Uterus (tissue), 4 donors: ENCODE results near the gene MCM8. TPM values are rescaled to one million over a fixed set of nuclear protein-coding genes. Genes with fewer than 3 reads are reported as not detected.

Source experiments
- DNase-seq, 2 donors: peaks; one replicate each; pipeline ENCODE4 v3.0.0-alpha.2; 2019 to 2020
- H3K27ac ChIP-seq, 2 donors: fragments of 200-600 bp; sonication (generic); 1 replicate in 1 of 2; 2 replicates in 1 of 2; pipeline ENCODE4 v1.5.1; 2016 to 2018
- H3K27me3 ChIP-seq, 2 donors: fragments of 200-600 bp; sonication (generic); one replicate each; pipeline ENCODE4 v1.5.1; 2018 to 2019; ENCODE audit warnings: control low read depth in 1 of 2
- H3K36me3 ChIP-seq, 2 donors: fragments of 200-600 bp; sonication (generic); one replicate each; pipeline ENCODE4 v1.5.1; 2019; ENCODE audit warnings: control low read depth in 1 of 2
- H3K4me1 ChIP-seq, 2 donors: fragments of 200-600 bp; sonication (generic); one replicate each; pipeline ENCODE4 v1.5.1; 2018 to 2019; ENCODE audit warnings: control low read depth in 1 of 2
- H3K4me3 ChIP-seq, 2 donors: fragments of 200-600 bp; sonication (generic); 1 replicate in 1 of 2; 2 replicates in 1 of 2; pipeline ENCODE4 v1.5.1; 2018 to 2019; ENCODE audit warnings: mild to moderate bottlenecking in 1 of 2
- H3K9me3 ChIP-seq, 2 donors: fragments of 200-600 bp; sonication (generic); one replicate each; pipeline ENCODE4 v1.5.1; 2019; ENCODE audit warnings: control low read depth in 1 of 2
- POLR2A ChIP-seq, 2 donors: fragments of 450-650 bp; IDR thresholded peaks; one replicate each; pipeline ENCODE4 v1.6.1; 2016; ENCODE audit warnings: antibody characterized with exemption in 2 of 2, mild to moderate bottlenecking in 1 of 2, moderate library complexity in 1 of 2
- intact Hi-C: fragments of 100-400 bp; cut with DNase I; formaldehyde crosslinking; loops from one replicate; pipeline ENCODE4 v1.15.1; 2023; ENCODE audit warnings: low total_unique reads
- total RNA-seq, 4 donors: library from RNA; depleted of rRNA in 3 of 4; stranded (reverse); fragments of >200 nt in 3 of 4; gene quantifications; one replicate each; pipeline versions ENCODE4 v1.1.0 to v1.2.4, GENCODE V29; 2014 to 2023
- TF ChIP-seq, protein P1 (sequence below), 4 experiments: fragments of 200-600 bp in 2 of 4; fragments of 450-650 bp in 2 of 4; sonication (generic) in 2 of 4; IDR thresholded peaks; one replicate each; pipeline ENCODE4 v1.5.1; 2016 to 2019; ENCODE audit warnings: antibody characterized with exemption in 4 of 4, mild to moderate bottlenecking in 2 of 4, moderate library complexity in 1 of 4
- donor health status: DM: yes; HTN: yes; CAD: no.

MCM8 gene
- total RNA-seq, 4 donors from 2014 or later = 3.8 to 10.9 (median 8.7) TPM

DNA sequence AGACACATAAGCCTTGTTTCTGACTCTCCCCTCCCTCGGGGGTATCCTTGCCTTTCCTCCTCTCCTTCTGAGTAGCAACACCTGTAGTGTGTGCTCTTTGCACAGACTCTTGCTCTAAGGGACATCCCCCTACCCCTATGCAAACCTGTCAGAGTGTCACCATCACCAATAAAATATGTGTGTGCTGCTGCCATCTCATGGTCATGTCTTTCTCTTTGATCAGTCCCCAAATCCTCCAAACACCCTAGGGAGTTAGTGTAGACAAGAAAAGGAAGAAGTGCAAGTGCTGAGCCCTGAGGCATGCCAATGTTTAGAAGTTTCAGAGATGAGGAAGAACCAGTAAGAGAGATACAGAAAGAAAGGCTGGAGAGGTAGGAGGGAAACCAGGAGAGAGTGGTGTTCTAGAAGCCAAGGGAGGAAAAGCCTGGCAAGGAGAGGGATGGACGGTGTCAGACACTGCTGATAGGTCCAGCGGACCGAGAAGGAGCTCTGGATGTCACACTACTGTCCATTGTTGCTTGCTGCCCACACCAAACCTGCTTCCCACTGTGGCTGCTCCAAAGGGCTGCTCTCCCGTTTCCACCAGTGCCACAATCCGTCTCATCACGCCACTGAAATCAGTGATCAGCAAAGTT, 16.5 kb upstream of the MCM8 start:
- intact Hi-C loops = no loop called here
- no peak for DNase-seq
- TF ChIP-seq, protein P1, sequence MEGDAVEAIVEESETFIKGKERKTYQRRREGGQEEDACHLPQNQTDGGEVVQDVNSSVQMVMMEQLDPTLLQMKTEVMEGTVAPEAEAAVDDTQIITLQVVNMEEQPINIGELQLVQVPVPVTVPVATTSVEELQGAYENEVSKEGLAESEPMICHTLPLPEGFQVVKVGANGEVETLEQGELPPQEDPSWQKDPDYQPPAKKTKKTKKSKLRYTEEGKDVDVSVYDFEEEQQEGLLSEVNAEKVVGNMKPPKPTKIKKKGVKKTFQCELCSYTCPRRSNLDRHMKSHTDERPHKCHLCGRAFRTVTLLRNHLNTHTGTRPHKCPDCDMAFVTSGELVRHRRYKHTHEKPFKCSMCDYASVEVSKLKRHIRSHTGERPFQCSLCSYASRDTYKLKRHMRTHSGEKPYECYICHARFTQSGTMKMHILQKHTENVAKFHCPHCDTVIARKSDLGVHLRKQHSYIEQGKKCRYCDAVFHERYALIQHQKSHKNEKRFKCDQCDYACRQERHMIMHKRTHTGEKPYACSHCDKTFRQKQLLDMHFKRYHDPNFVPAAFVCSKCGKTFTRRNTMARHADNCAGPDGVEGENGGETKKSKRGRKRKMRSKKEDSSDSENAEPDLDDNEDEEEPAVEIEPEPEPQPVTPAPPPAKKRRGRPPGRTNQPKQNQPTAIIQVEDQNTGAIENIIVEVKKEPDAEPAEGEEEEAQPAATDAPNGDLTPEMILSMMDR (IDR thresholded peaks at IDR 0.05) = no peak
- TF ChIP-seq POLR2A (IDR thresholded peaks at IDR 0.05) = no peak
- H3K4me1 ChIP-seq = no peaks in the 10 kb centered on the region
- H3K9me3 ChIP-seq = no peaks in the 10 kb centered on the region
- H3K4me3 ChIP-seq = no peak overlapping the region
- no peak overlapping the region for H3K27ac ChIP-seq
- H3K27me3 ChIP-seq = no peaks in the 10 kb centered on the region
- H3K36me3 ChIP-seq = no peaks in the 10 kb centered on the region

DNA sequence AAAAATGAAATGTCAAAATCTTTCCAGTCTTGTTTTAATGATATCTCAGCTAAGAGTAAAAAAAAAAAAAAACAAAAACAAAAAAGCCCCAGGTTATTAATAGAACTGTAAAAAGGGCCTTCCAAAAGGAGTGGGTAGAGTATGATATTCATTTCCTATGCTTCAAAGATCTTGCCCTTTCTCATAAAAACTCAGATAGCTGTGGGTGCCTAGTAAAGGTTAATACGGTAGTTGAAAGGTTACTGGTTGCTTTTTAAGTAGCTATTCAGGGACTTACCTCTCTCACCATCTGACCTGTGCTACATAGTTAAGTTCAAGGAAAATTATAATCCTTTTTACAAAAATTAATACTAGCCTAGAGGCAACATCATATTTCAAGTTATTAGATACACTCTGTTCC, 15.1 kb upstream of the MCM8 start:
- intact Hi-C loops = no loop called here
- Histone ChIP-seq H3K4me3 (no peak overlapping the region), H3K27ac (no peak overlapping the region), H3K36me3 (no peaks in the 10 kb centered on the region), H3K4me1 (no peaks in the 10 kb centered on the region), H3K9me3 (no peaks in the 10 kb centered on the region), H3K27me3 (no peaks in the 10 kb centered on the region)
- DNase-seq = no peak
- no peak for TF ChIP-seq POLR2A (IDR thresholded peaks at IDR 0.05)

DNA sequence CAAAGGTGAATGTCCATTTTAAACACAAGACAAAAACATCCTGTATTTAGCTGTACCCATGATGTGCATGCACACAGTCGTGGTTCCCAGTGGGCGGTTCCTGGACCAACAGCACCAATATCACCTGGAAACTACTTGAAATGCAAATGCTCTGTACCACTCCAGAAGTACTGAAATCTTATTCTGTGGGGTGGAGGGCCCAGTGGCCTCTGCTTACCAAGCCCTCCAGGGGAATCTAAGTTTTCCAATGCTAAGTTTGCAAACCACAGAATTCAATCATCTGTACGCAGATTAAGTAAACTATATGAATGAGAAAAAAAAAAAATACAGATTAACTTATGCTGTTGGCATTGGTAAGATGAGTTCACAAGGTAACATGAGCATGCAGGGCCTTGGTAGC, 14.2 kb upstream of the MCM8 start:
- intact Hi-C loops = no loop called here
- Histone ChIP-seq H3K27ac (no peak overlapping the region), H3K36me3 (no peaks in the 10 kb centered on the region), H3K4me3 (no peak overlapping the region), H3K9me3 (no peaks in the 10 kb centered on the region), H3K4me1 (no peaks in the 10 kb centered on the region), H3K27me3 (no peaks in the 10 kb centered on the region)
- TF ChIP-seq, protein P1 (IDR thresholded peaks at IDR 0.05) = no peak
- TF ChIP-seq POLR2A (IDR thresholded peaks at IDR 0.05) = no peak
- DNase-seq = no peak

DNA sequence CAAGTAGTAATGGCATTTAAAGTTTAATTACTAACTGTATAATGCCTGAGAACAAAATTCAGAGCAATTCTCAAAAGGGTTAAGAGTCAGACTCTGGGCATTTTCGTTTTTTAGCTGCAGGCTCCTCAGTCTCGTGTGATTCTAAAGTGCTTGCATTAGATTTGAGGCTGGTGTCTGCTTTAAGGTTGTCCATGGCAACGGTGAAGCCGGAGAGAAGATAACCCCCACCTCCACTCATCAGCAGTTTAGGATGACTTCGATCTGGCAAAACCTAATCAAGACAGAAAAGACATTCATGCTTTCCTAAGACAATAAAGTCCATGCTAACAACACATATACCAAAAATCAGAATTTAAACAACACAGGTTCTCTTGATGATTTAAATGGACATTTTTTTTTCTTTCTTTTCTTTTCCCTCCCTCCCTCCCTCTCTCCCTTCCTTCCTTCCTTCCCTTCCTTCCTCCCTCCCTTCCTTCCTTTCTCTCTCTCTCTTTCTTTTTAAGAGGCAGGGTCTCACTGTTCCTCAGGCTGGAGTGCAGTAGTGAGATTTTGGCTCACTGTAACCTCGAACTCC, 11.9 kb upstream of the MCM8 start:
- no peak overlapping the region for H3K27ac ChIP-seq
- intact Hi-C loops = no loop called here
- H3K4me1 ChIP-seq = no peaks in the 10 kb centered on the region
- TF ChIP-seq, protein P1 (IDR thresholded peaks at IDR 0.05) = no peak
- TF ChIP-seq POLR2A (IDR thresholded peaks at IDR 0.05) = no peak
- no peaks in the 10 kb centered on the region for H3K9me3 ChIP-seq
- no peak overlapping the region for H3K4me3 ChIP-seq
- no peaks in the 10 kb centered on the region for H3K27me3 ChIP-seq
- H3K36me3 ChIP-seq = no peaks in the 10 kb centered on the region
- no peak for DNase-seq

DNA sequence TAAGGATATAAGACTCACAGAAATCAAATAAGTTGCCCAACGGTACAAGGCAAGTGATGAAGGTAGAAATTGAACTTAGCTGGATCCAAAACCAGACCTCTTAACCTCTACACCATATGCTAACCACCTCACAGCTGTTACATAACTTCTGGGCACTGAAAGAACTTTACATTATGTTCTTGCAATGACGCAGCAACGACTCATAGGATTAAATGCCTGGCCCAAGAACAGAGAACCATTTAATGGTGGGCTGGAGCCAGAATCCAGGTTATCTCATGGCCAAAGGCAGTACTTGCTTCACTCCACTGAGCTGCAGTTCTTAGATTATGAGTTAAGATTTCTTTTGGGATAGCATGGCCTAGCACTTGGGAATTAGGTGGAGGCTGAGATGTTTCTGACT, 4.5 kb upstream of the MCM8 start:
- TF ChIP-seq POLR2A (IDR thresholded peaks at IDR 0.05) = no peak
- TF ChIP-seq, protein P1 (IDR thresholded peaks at IDR 0.05) = no peak
- Histone ChIP-seq H3K4me3 (no peak overlapping the region), H3K9me3 (no peaks in the 10 kb centered on the region), H3K4me1 (peaks cover 0 to 2% of the 10 kb centered on the region in 2 donors), H3K27me3 (no peaks in the 10 kb centered on the region), H3K36me3 (no peaks in the 10 kb centered on the region), H3K27ac (no peak overlapping the region)
- intact Hi-C loops = no loop called here
- no peak for DNase-seq
